OCI-LY1 (cell line): Measurements from ENCODE around the gene INTS14.
A peak's percentile ranks its signal among the peaks of the same experiment; 100 is the strongest.

Source experiments
- H2AFZ ChIP-seq: fragments of 200-600 bp; sonication (generic), shearing (Covaris generic); 2 replicates; pipeline ENCODE4 v1.6.0; 2014; ENCODE audit warnings: antibody characterized with exemption, mild to moderate bottlenecking, low read length
- H3F3A ChIP-seq: fragments of 200-600 bp; sonication (generic), shearing (Covaris generic); 2 replicates; pipeline ENCODE4 v1.6.0; 2014; ENCODE audit warnings: mild to moderate bottlenecking, antibody characterized with exemption, low read length, moderate library complexity; ENCODE audit not compliant: insufficient read depth
- H3K27ac ChIP-seq: fragments of 200-600 bp; sonication (generic); 2 replicates; pipeline ENCODE4 v1.5.1; 2014; ENCODE audit warnings: low read length, mixed run types, mild to moderate bottlenecking, low read depth; ENCODE audit not compliant: poor library complexity, severe bottlenecking
- H3K27me3 ChIP-seq: fragments of 200-600 bp; sonication (generic); 2 replicates; pipeline ENCODE4 v1.6.0; 2014; ENCODE audit warnings: antibody characterized with exemption, mild to moderate bottlenecking, low read length, moderate library complexity; ENCODE audit not compliant: insufficient read depth
- H3K36me3 ChIP-seq: fragments of 200-600 bp; sonication (generic); 2 replicates; pipeline ENCODE4 v1.6.1; 2014; ENCODE audit warnings: mild to moderate bottlenecking, antibody characterized with exemption, low read length, moderate library complexity, mixed read lengths; ENCODE audit not compliant: insufficient read depth
- H3K4me1 ChIP-seq: fragments of 200-600 bp; sonication (generic); 2 replicates; pipeline ENCODE4 v1.5.1; 2014; ENCODE audit warnings: mild to moderate bottlenecking, low read length, moderate library complexity; ENCODE audit not compliant: insufficient read depth, severe bottlenecking
- H3K4me2 ChIP-seq: fragments of 200-600 bp; sonication (generic), shearing (Covaris generic); 2 replicates; pipeline ENCODE4 v1.6.1; 2014; ENCODE audit warnings: low read length
- H3K4me3 ChIP-seq: fragments of 200-600 bp; sonication (generic); 2 replicates; pipeline ENCODE4 v1.5.1; 2014; ENCODE audit warnings: low read length, low read depth, mild to moderate bottlenecking, mixed read lengths; ENCODE audit not compliant: poor library complexity, severe bottlenecking
- H3K79me2 ChIP-seq: fragments of 200-600 bp; shearing (Covaris generic); 2 replicates; pipeline ENCODE4 v1.6.1; 2016; ENCODE audit warnings: mixed run types, low read length, mixed read lengths; ENCODE audit not compliant: insufficient read depth
- H3K9ac ChIP-seq: fragments of 200-600 bp; sonication (generic), shearing (Covaris generic); 2 replicates; pipeline ENCODE4 v1.6.1; 2014; ENCODE audit warnings: mild to moderate bottlenecking, low read length, mixed read lengths
- H3K9me2 ChIP-seq: fragments of 200-600 bp; sonication (generic), shearing (Covaris generic); 2 replicates; pipeline ENCODE4 v1.6.1; 2014; ENCODE audit warnings: low read depth, mild to moderate bottlenecking, low read length, mixed read lengths
- H3K9me3 ChIP-seq: fragments of 200-600 bp; shearing (Covaris generic); 2 replicates; pipeline ENCODE4 v1.6.1; 2014; ENCODE audit warnings: low read length, mixed read lengths
- H4K20me1 ChIP-seq: fragments of 200-600 bp; sonication (generic), shearing (Covaris generic); 2 replicates; pipeline ENCODE4 v1.6.0; 2016; ENCODE audit warnings: mild to moderate bottlenecking, low read length; ENCODE audit not compliant: insufficient read depth
- CTCF ChIP-seq: fragments of 200-600 bp; sonication (generic), shearing (Covaris generic); IDR thresholded peaks from 2 replicates; pipeline ENCODE4 v1.5.1; 2017; ENCODE audit warnings: mild to moderate bottlenecking, antibody characterized with exemption, low read length, moderate library complexity, mixed read lengths
- EZH2 ChIP-seq: fragments of 200-600 bp; sonication (generic), shearing (Covaris generic); IDR thresholded peaks from 2 replicates; pipeline ENCODE4 v1.8.0; 2017; ENCODE audit warnings: borderline replicate concordance, mixed run types, mild to moderate bottlenecking, antibody characterized with exemption, low read length, moderate library complexity, mixed read lengths

INTS14 gene

GRCh38 chr15:65584241-65584640, 26.7 kb downstream of the INTS14 start:
- H3K4me2 ChIP-seq = peak overlapping the region; percentile 3; the same call in 1 of the 2 replicates
- no peaks in the 10 kb centered on the region for H3K27me3 ChIP-seq
- peaks cover 18% of the 10 kb centered on the region for H3K4me1 ChIP-seq
- H3K9ac ChIP-seq = no peak overlapping the region
- no peaks in the 10 kb centered on the region for H3K9me3 ChIP-seq
- peak overlapping the region; percentile 56 for H3K27ac ChIP-seq
- H3K79me2 ChIP-seq = no peaks in the 10 kb centered on the region
- no peaks in the 10 kb centered on the region for H3K9me2 ChIP-seq
- no peak overlapping the region for H3K4me3 ChIP-seq
- H3K36me3 ChIP-seq = peaks cover 80% of the 10 kb centered on the region
- TF ChIP-seq EZH2 = no peak
- no peak for TF ChIP-seq CTCF
- H3F3A ChIP-seq = no peaks in the 10 kb centered on the region
- H4K20me1 ChIP-seq = no peaks in the 10 kb centered on the region
- H2AFZ ChIP-seq = no peak overlapping the region

- Histone ChIP-seq H3K27ac (peak overlapping the region; percentile 56), H3K4me1 (peaks cover 18% of the 10 kb centered on the region), H3K36me3 (peaks cover 80% of the 10 kb centered on the region)
Observed at GRCh38 chr15:65583701-65584100, 27.2 kb downstream of the INTS14 start.

GRCh38 chr15:65580287-65580686, 30.6 kb downstream of the INTS14 start:
- Histone ChIP-seq H3K4me2 (no peak overlapping the region), H3K9me2 (no peaks in the 10 kb centered on the region), H3K9ac (no peak overlapping the region), H3K4me3 (no peak overlapping the region), H3K79me2 (no peaks in the 10 kb centered on the region), H3K4me1 (peaks cover 18% of the 10 kb centered on the region), H3F3A (no peaks in the 10 kb centered on the region), H3K36me3 (peaks cover 89% of the 10 kb centered on the region), H3K27me3 (no peaks in the 10 kb centered on the region), H3K27ac (no peak overlapping the region), H4K20me1 (no peaks in the 10 kb centered on the region), H2AFZ (no peak overlapping the region), H3K9me3 (no peaks in the 10 kb centered on the region)
- no peak for TF ChIP-seq CTCF

More at GRCh38 chr15:65583701-65584100, 27.2 kb downstream of the INTS14 start:
- TF ChIP-seq CTCF = no peak
- TF ChIP-seq EZH2 = no peak
- Histone ChIP-seq H2AFZ (no peak overlapping the region), H3K4me3 (no peak overlapping the region), H3K9me3 (no peaks in the 10 kb centered on the region), H3K4me2 (peak overlapping the region; percentile 3; the same call in 1 of the 2 replicates), H4K20me1 (no peaks in the 10 kb centered on the region), H3K79me2 (no peaks in the 10 kb centered on the region), H3F3A (no peaks in the 10 kb centered on the region), H3K9me2 (no peaks in the 10 kb centered on the region), H3K27me3 (no peaks in the 10 kb centered on the region), H3K9ac (no peak overlapping the region)
